ENCODE results near the gene EDIL3.
"Not testable (repeated sequence)": the region's sequence is repeated elsewhere in the genome, so short reads cannot be mapped to it uniquely, and the experiment has no call there.

Gene EDIL3

DNA sequence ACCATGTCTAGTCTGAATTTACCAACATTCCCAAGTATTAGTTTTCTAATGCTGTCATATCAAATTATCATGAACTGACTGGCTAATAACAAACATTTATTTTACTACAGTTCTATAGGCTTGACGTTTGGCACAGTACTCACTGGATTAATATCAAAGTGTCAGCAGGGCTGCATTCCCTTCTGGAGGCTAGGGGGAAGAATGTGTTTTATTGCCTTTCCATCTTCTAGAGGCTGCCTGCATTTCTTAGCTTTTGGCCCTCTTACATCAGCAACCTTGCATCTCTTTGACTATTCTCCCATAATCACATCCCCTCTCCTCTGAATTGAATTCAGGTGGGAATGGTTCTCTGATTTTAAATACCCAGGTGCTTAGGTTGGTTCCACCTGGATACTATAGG, 84.7 kb downstream of the EDIL3 start:
- no peak for DNase-seq (ENCODE audit: low read depth)
- TF ChIP-seq, protein P1, sequence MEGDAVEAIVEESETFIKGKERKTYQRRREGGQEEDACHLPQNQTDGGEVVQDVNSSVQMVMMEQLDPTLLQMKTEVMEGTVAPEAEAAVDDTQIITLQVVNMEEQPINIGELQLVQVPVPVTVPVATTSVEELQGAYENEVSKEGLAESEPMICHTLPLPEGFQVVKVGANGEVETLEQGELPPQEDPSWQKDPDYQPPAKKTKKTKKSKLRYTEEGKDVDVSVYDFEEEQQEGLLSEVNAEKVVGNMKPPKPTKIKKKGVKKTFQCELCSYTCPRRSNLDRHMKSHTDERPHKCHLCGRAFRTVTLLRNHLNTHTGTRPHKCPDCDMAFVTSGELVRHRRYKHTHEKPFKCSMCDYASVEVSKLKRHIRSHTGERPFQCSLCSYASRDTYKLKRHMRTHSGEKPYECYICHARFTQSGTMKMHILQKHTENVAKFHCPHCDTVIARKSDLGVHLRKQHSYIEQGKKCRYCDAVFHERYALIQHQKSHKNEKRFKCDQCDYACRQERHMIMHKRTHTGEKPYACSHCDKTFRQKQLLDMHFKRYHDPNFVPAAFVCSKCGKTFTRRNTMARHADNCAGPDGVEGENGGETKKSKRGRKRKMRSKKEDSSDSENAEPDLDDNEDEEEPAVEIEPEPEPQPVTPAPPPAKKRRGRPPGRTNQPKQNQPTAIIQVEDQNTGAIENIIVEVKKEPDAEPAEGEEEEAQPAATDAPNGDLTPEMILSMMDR (IDR thresholded peaks at IDR 0.05; ENCODE audit: insufficient read depth, low read depth, low read length, missing control alignments) = no peak
- H3K4me3 ChIP-seq (ENCODE audit: low read length) = no peak overlapping the region

DNA sequence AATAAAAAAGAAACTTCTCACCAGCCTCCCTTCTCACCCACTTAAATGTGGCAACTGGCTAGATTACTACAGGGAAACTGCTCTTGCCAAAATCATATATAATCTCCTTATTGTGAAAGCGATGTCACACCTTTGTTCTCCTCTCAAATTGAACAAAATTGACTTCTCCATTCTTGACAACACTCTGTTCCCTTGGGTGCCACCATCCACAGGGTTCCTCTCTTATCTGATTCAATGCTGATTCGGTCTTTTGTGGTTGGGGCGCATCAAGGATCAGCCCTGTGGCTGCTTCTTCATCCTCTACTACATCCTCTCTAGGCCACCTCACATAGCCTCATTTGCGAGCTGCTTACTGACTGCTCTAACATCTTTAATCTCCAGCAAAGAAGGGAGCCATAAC, 86.1 kb downstream of the EDIL3 start:
- no peak overlapping the region for H3K4me3 ChIP-seq (ENCODE audit: low read length)
- TF ChIP-seq, protein P1 (IDR thresholded peaks at IDR 0.05; ENCODE audit: insufficient read depth, low read depth, low read length, missing control alignments) = no peak
- DNase-seq (ENCODE audit: low read depth) = no peak

DNA sequence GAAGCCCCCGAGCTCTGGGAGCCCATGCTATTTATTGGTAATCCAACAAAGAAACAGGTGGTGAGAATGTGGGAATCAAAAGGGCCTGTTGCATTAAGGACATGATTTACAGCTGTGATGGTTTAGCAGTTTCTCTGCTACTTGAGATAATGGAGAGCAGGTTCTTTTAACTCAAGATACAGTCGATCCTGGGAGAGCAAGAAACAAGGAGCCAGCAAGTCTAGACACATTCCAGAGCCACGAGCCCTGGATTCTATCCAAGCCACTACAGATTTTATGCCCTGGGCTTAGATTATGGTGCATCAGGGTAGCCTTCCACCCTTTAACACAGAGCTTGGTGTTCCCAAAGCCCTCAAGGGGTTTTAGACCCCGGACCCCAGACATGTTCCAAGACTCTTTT, 87.0 kb downstream of the EDIL3 start:
- DNase-seq (ENCODE audit: low read depth); H3K4me3 ChIP-seq (ENCODE audit: low read length): not testable (repeated sequence)

DNA sequence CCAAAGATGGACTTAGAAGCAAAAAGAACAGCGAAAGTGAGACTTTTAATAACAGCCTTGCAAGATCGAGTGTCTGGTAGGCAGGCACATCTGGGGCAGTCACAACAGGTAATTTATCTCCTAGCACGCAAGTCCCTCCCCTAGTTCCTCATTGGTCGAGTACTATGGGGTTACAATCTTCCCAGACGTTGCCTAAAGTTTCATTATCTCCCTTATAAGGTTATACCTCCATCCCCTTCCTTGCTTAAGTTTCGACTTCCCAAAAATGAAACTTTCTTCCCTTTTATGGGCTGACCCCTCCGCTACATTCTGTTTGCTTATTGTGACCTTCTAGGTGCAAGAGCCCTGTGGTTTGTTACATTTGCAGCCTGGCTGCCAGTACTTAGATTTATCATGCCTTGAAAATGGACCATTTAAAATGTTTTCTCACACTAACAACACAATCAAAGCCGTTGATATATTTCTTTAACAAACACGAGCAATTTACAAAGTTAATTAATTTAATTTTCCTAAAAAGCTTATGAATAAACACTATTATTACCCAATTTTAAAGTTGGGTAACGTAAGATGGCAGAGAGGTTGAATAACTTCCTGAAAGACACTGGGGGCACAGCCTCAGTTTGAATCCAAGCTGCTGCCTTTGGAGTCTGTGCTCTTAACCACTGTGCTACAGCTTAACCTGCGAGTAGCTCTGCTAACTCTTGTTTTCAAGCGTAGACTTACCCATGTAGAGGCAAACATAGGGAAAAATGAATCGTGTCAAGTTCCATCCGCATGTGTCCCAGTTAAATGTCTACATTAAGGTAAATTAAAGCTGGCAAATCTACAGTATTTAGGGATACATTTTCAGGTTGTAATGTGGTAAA, 91.7 kb downstream of the EDIL3 start:
- H3K4me3 ChIP-seq (ENCODE audit: low read length) = no peak overlapping the region
- TF ChIP-seq, protein P1 (IDR thresholded peaks at IDR 0.05; ENCODE audit: insufficient read depth, low read depth, low read length, missing control alignments) = no peak
- no peak for DNase-seq (ENCODE audit: low read depth)

DNA sequence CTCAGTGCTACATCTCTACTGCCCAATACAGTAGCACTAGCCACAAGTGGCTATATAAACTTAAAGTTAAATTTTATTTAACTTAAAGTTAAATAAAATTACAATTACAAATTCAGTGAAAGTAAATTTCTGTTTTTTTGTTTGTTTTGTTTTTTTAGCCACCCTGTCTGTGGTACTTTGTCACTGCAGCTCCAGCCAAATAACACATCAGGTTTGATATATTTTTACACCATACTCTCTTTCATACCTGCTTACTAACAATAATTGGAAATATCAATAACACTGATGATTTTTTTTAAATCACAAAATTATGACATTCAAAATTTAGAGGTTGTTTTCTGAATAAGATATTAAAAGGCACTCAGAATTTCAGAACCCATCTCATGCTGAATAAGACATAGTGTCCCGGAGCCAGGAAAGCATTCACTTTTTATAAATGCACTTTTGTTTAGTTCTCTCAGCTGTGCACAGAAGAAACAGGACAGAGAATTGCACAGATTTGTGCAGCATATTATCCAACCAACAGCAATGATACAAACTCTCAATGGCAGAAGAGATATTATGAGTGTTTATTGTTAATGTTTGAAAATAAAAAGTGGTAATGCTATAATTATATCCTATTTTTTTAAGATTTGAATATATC, 92.6 kb downstream of the EDIL3 start:
- DNase-seq (ENCODE audit: low read depth) = no peak

DNA sequence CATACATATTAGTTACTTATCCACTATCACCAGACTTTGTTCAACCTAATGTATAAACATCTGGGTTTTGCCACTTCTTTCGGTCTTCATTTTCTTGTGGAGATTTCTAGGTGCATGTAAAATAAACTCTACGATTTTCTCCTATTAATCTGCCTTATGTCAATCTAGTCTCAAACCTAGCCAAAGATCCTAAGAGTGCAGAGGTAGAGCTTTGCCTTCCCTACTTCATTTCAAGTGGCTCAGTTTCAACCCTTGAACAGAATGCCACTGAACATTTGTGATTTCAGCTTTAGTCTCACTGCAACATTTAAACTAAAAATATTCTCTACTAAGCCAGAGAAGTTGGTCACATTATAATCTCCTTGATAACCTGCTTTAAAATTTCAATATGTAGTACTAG, 94.0 kb downstream of the EDIL3 start:
- TF ChIP-seq, protein P1 (IDR thresholded peaks at IDR 0.05; ENCODE audit: insufficient read depth, low read depth, low read length, missing control alignments) = no peak

More for the DNA sequence above, 92.6 kb downstream of the EDIL3 start:
- TF ChIP-seq, protein P1 (IDR thresholded peaks at IDR 0.05; ENCODE audit: insufficient read depth, low read depth, low read length, missing control alignments) = no peak
- H3K4me3 ChIP-seq (ENCODE audit: low read length) = no peak overlapping the region

DNA sequence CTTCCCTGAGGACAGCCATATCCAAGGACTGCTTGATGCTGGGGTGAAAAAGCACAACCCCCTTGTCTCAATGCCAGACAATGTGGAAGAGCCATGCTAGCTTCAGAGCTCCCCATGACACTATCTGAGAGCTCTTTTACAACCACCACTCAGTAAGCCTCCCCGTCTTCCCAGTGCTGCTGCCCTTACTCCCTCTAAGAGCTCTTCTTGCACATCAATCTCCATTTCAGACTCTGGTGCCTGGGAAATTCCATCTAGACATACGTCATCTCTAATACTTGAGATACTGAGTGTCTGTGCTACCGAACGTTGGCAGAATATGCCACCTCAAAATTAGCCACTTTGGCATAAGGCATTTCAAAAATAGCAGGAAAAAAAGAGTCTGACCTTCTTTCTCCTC, 94.5 kb downstream of the EDIL3 start:
- peak; percentile 13 for DNase-seq (ENCODE audit: low read depth)
- TF ChIP-seq, protein P1 (IDR thresholded peaks at IDR 0.05; ENCODE audit: insufficient read depth, low read depth, low read length, missing control alignments) = no peak
- no peak overlapping the region for H3K4me3 ChIP-seq (ENCODE audit: low read length)

More for the DNA sequence above, 94.0 kb downstream of the EDIL3 start:
- H3K4me3 ChIP-seq (ENCODE audit: low read length) = no peak overlapping the region
- DNase-seq (ENCODE audit: low read depth) = no peak
